Astrocyte (in vitro differentiated cells and primary cell): Measurements from ENCODE around the gene INKA1.
"Not testable (repeated sequence)": the region's sequence is repeated elsewhere in the genome, so short reads cannot be mapped to it uniquely, and the experiment has no call there.

Experiments
- CTCF ChIP-seq: IDR thresholded peaks from 2 replicates; pipeline ENCODE4 v1.5.1; 2011; ENCODE audit warnings: low read depth, mild to moderate bottlenecking, inconsistent platforms, low read length, moderate library complexity; ENCODE audit not compliant: insufficient read depth
- EZH2 ChIP-seq: IDR thresholded peaks from 2 replicates; pipeline ENCODE4 v1.6.1; 2012; ENCODE audit warnings: mild to moderate bottlenecking, low read length, inconsistent platforms; ENCODE audit not compliant: insufficient read depth

- TF ChIP-seq EZH2, CTCF: not testable (repeated sequence)
Measured at GRCh38 chr3:49780975-49781365, 22.1 kb upstream of the INKA1 start.
